IMR-90 (cell line): ENCODE results near the gene HACE1. TPM values are rescaled to one million over a fixed set of nuclear protein-coding genes. Genes with fewer than 3 reads are reported as not detected.

Experiments used
- ATAC-seq: fragments of 200-7000 bp; cut with Tn5 transposase; 2 replicates; pipeline ENCODE4 v1.9.1; 2020; ENCODE audit warnings: low read depth, mild to moderate bottlenecking, moderate library complexity
- BruUV-seq: library from RNA; stranded (reverse); fragments of 400-500 nt; replicated peaks from 2 replicates; lab custom pipeline; 2021; lab: Mats Ljungman, UMichigan
- CTCF ChIA-PET: fragments of 300-600 bp; formaldehyde crosslinking; extraction: SDS; loops from one replicate; lab custom pipeline; 2021; ENCODE audit warnings: antibody characterized with exemption; lab: Yijun Ruan, JAX
- POLR2A ChIA-PET: fragments of 300-600 bp; sonication (Branson Sonifier 250); formaldehyde crosslinking; loops from one replicate; lab custom pipeline; 2022; ENCODE audit warnings: antibody characterized with exemption; ENCODE audit not compliant: unreplicated experiment; lab: Charles Lee
- DNase-seq: peaks from one replicate; pipeline ENCODE4 v3.0.0; 2013
- H2AFZ ChIP-seq: replicated peaks from 2 replicates; pipeline ENCODE3; 2013; ENCODE audit warnings: low read length, mild to moderate bottlenecking; ENCODE audit not compliant: poor library complexity
- H2AK5ac ChIP-seq: 2 replicates; pipeline ENCODE4 v1.6.1; 2013; ENCODE audit warnings: low read depth, low read length, inconsistent platforms
- H2AK9ac ChIP-seq: replicated peaks from 2 replicates; pipeline ENCODE3; 2013; ENCODE audit warnings: mild to moderate bottlenecking, low read depth, low read length, moderate library complexity; ENCODE audit not compliant: poor library complexity
- H2BK120ac ChIP-seq: 2 replicates; pipeline ENCODE4 v1.6.1; 2013; ENCODE audit warnings: low read depth, low read length, inconsistent platforms
- H2BK15ac ChIP-seq: 3 replicates; pipeline ENCODE4 v1.6.1; 2013; ENCODE audit warnings: low read depth, low read length, inconsistent platforms
- H2BK20ac ChIP-seq: 2 replicates; pipeline ENCODE4 v1.6.1; 2013; ENCODE audit warnings: low read depth, mild to moderate bottlenecking, inconsistent platforms, low read length, moderate library complexity
- H2BK5ac ChIP-seq: 2 replicates; pipeline ENCODE4 v1.6.1; 2013; ENCODE audit warnings: mild to moderate bottlenecking, low read depth, low read length, inconsistent platforms; ENCODE audit not compliant: poor library complexity, severe bottlenecking
- H3K14ac ChIP-seq: replicated peaks from 2 replicates; pipeline ENCODE4 v1.6.1; 2013; ENCODE audit warnings: low read depth, low read length, inconsistent platforms
- H3K18ac ChIP-seq: 2 replicates; pipeline ENCODE4 v1.6.1; 2013; ENCODE audit warnings: low read depth, low read length, control low read depth
- H3K23ac ChIP-seq: 2 replicates; pipeline ENCODE4 v1.6.1; 2013; ENCODE audit warnings: low read depth, low read length, inconsistent platforms
- H3K27ac ChIP-seq: 2 replicates; pipeline ENCODE4 v1.5.1; 2013; ENCODE audit warnings: mild to moderate bottlenecking, control low read depth, low read length; ENCODE audit not compliant: insufficient read depth
- H3K27me3 ChIP-seq: 2 replicates; pipeline ENCODE4 v1.6.1; 2013; ENCODE audit warnings: low read length; ENCODE audit not compliant: control insufficient read depth, insufficient read depth
- H3K36me3 ChIP-seq: 2 replicates; pipeline ENCODE4 v1.6.1; 2013; ENCODE audit warnings: low read length, mixed read lengths; ENCODE audit not compliant: control insufficient read depth, insufficient read depth
- H3K4ac ChIP-seq: 2 replicates; pipeline ENCODE4 v1.6.1; 2013; ENCODE audit warnings: low read depth, low read length, inconsistent platforms
- H3K4me1 ChIP-seq: 2 replicates; pipeline ENCODE4 v1.6.1; 2013; ENCODE audit warnings: low read length, mixed read lengths; ENCODE audit not compliant: control insufficient read depth, insufficient read depth
- H3K4me2 ChIP-seq: 2 replicates; pipeline ENCODE4 v1.6.1; 2013; ENCODE audit warnings: low read depth, mild to moderate bottlenecking, control low read depth, low read length, moderate library complexity
- H3K4me3 ChIP-seq: 2 replicates; pipeline ENCODE4 v1.5.1; 2013; ENCODE audit warnings: low read depth, mild to moderate bottlenecking, control low read depth, low read length, moderate library complexity; ENCODE audit not compliant: insufficient read depth
- H3K56ac ChIP-seq: 2 replicates; pipeline ENCODE4 v1.6.1; 2013; ENCODE audit warnings: low read length, inconsistent platforms; ENCODE audit not compliant: insufficient read depth; ENCODE audit errors: extremely low read depth
- H3K79me1 ChIP-seq, 2 experiments: 2 replicates each; pipeline ENCODE4 v1.6.1; 2013; ENCODE audit warnings: low read length in 2 of 2, inconsistent platforms in 1 of 2, low read depth in 1 of 2
- H3K9ac ChIP-seq: 2 replicates; pipeline ENCODE4 v1.6.1; 2013; ENCODE audit warnings: low read depth, low read length, control low read depth
- H3K9me1 ChIP-seq: 2 replicates; pipeline ENCODE4 v1.6.1; 2013; ENCODE audit warnings: low read length, inconsistent platforms; ENCODE audit not compliant: insufficient read depth
- H3K9me3 ChIP-seq: 2 replicates; pipeline ENCODE4 v1.6.1; 2013; ENCODE audit warnings: low read length; ENCODE audit not compliant: control insufficient read depth, insufficient read depth
- H4K20me1 ChIP-seq: 2 replicates; pipeline ENCODE4 v1.6.1; 2013; ENCODE audit warnings: low read length, inconsistent platforms; ENCODE audit not compliant: insufficient read depth
- H4K5ac ChIP-seq: 2 replicates; pipeline ENCODE4 v1.6.1; 2013; ENCODE audit warnings: mild to moderate bottlenecking, low read depth, low read length, control low read depth
- H4K8ac ChIP-seq, 2 experiments: 2 replicates each; pipeline ENCODE4 v1.6.1; 2013; ENCODE audit warnings: low read depth in 2 of 2, low read length in 2 of 2, control low read depth in 1 of 2, inconsistent platforms in 1 of 2
- H4K91ac ChIP-seq: 2 replicates; pipeline ENCODE4 v1.6.1; 2013; ENCODE audit warnings: low read depth, low read length, inconsistent platforms; ENCODE audit not compliant: insufficient read depth
- MAFK ChIP-seq: IDR thresholded peaks from 2 replicates; pipeline ENCODE4 v1.6.1; 2012; ENCODE audit warnings: low read depth, low read length, improper control_type of control experiment
- SMC3 ChIP-seq: fragments of 150-350 bp; IDR thresholded peaks from 2 replicates; pipeline ENCODE4 v1.6.1; 2016; ENCODE audit warnings: low read depth, mild to moderate bottlenecking, antibody characterized with exemption, low read length, moderate library complexity
- WGBS, 2 experiments: methylation state at CpG; one replicate each; pipeline versions ENCODE4 v1.1.5 to v1.1.7; 2013; ENCODE audit warnings: missing lambda C conversion rate in 2 of 2; ENCODE audit not compliant: insufficient read length in 1 of 2; ENCODE audit errors: extremely low coverage in 2 of 2; 5-methylcytosine and 5-hydroxymethylcytosine counted together
- dilution Hi-C: fragments of 300-500 bp; cut with HindIII; formaldehyde crosslinking; loops from one replicate; pipeline ENCODE4 v1.14.3; 2018; ENCODE audit warnings: low sequenced_read_pairs; ENCODE audit not compliant: unreplicated experiment
- in situ Hi-C: fragments of 300-500 bp; cut with MboI; formaldehyde crosslinking; loops from 3 replicates; pipeline ENCODE4 v1.14.3; 2019; ENCODE audit warnings: low sequenced_read_pairs, inconsistent platforms, mixed read lengths
- intact Hi-C: fragments of 100-400 bp; cut with micrococcal nuclease; formaldehyde crosslinking; loops from 2 replicates; pipeline ENCODE4 v1.10.0; 2022
- polyA plus RNA-seq, 3 experiments: library from polyadenylated mRNA; depleted of rRNA; stranded (reverse); fragments of >200 nt; gene quantifications; 2 replicates each; pipeline ENCODE4 v1.2.3, GENCODE V29; 2012; ENCODE audit warnings: low replicate concordance in 1 of 3
- total RNA-seq: library from RNA; depleted of rRNA; stranded (reverse); fragments of >200 nt; gene quantifications from 2 replicates; pipeline ENCODE4 v1.2.3, GENCODE V29; 2012
- TF ChIP-seq, protein P1 (sequence below): fragments of 150-350 bp; IDR thresholded peaks from 2 replicates; pipeline ENCODE4 v1.6.1; 2017; ENCODE audit warnings: mild to moderate bottlenecking, antibody characterized with exemption, low read length, low read depth

Gene HACE1
- total and polyA plus RNA-seq, 2 of the 4 experiments (the other 2 are of a cell fraction), result 5.4 to 10.8 TPM

DNA sequence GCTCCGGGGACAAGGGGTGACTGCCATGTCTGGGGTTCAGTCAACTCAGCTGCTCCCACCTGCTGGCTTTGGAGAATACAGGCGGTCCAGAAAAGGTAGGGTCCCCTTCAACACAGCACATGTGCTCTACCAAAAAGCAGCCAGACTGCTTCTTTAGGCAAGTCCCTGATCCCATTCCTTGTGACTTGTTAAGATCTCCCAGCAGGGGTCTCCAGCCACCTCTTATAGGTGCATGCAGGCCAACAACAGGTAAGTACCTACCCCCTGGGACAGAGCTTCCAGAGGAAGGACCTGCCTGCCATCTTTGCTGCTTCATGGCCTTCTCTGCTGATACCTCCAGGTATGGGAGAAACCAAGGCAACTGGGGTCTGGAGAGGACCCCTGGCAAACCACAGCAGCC lies 106.5 kb downstream of the HACE1 start:
- no peak for TF ChIP-seq SMC3
- TF ChIP-seq, protein P1, sequence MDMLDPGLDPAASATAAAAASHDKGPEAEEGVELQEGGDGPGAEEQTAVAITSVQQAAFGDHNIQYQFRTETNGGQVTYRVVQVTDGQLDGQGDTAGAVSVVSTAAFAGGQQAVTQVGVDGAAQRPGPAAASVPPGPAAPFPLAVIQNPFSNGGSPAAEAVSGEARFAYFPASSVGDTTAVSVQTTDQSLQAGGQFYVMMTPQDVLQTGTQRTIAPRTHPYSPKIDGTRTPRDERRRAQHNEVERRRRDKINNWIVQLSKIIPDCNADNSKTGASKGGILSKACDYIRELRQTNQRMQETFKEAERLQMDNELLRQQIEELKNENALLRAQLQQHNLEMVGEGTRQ, result no peak
- no peak for TF ChIP-seq MAFK
- H3K4me3 ChIP-seq, result no peak overlapping the region
- no peaks in the 10 kb centered on the region for H4K20me1 ChIP-seq
- no peak overlapping the region for H2AK5ac ChIP-seq
- H3K9ac ChIP-seq, result no peak overlapping the region
- POLR2A ChIA-PET, result no interaction called here
- no peaks in the 10 kb centered on the region for H3K4me1 ChIP-seq
- in situ Hi-C loops, result no loop called here
- no peaks in the 10 kb centered on the region for H3K9me1 ChIP-seq
- H3K4ac ChIP-seq, result no peak overlapping the region
- no peak overlapping the region for H4K91ac ChIP-seq
- DNase-seq (no peak), ATAC-seq (no peak)
- BruUV-seq, result no TSS peak
- no peak overlapping the region for H3K27ac ChIP-seq
- no peak overlapping the region for H3K56ac ChIP-seq
- H3K79me1 ChIP-seq, result no peaks in the 10 kb centered on the region
- H2AFZ ChIP-seq, result no peak overlapping the region
- no peak overlapping the region for H2BK5ac ChIP-seq
- no peak overlapping the region for H2BK120ac ChIP-seq
- H3K4me2 ChIP-seq, result no peak overlapping the region
- H2BK20ac ChIP-seq, result no peak overlapping the region
- dilution Hi-C loops, result no loop called here
- H3K18ac ChIP-seq, result no peak overlapping the region
- intact Hi-C loops, result no loop called here
- no peak overlapping the region for H4K5ac ChIP-seq
- H4K8ac ChIP-seq, result no peak overlapping the region
- no peak overlapping the region for H3K14ac ChIP-seq
- peaks cover 8% of the 10 kb centered on the region; the same call in 1 of the 2 replicates for H3K36me3 ChIP-seq
- CTCF ChIA-PET, result no interaction called here
- H3K27me3 ChIP-seq, result no peaks in the 10 kb centered on the region
- H2AK9ac ChIP-seq, result no peak overlapping the region
- no CpG with 5 or more reads among the region's 2 CpGs for WGBS, 2 experiments
- no peak overlapping the region for H3K23ac ChIP-seq
- H3K9me3 ChIP-seq, result peaks cover 3% of the 10 kb centered on the region
- H2BK15ac ChIP-seq, result no peak overlapping the region
